Skin of body (tissue), 2 donors: Measurements from ENCODE around the gene ZBTB44. TPM values are rescaled to one million over a fixed set of nuclear protein-coding genes. Genes with fewer than 3 reads are reported as not detected.

ENCODE experiments used
- DNase-seq: peaks from one replicate; lab custom pipeline; 2025; lab: John Stamatoyannopoulos, UW
- total RNA-seq: library from RNA; depleted of rRNA; stranded (reverse); fragments of >200 nt; gene quantifications from one replicate; pipeline ENCODE4 v1.2.3, GENCODE V29; 2014

Gene ZBTB44
- total RNA-seq, 1 donor from 2014 or later = 49.4 TPM

DNA sequence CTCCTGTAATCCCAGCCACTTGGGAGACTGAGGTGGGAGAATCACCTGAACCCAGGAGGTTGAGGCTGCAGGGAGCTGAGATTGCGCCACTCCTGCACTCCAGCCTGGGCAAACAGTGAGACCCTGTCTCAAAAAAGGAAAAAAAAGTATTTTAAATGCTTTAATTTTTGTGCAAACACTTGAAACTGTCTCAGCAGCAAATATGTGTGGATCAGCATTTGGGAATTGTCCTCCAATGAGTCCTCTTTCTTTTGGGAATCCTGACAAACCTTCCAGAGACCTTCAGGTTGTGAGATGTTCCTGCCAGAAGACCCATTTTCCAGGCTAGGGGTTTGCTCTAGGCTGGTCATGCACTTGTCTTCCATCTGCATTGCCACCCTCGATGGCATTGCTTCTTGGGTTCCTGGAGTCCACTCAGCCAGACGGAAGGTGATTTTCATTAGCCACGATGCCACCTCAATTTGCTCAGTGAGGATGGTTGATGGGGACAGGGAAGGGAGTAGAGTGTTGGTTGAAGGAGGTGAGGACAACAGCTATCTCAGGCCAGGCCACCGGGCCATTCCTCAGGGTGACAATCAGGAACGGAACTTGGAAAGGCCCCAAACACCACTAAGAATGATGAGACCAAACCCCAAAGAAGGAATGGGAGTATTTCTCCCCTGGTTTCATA, 99.7 kb downstream of the ZBTB44 start:
- DNase-seq = no peak

DNA sequence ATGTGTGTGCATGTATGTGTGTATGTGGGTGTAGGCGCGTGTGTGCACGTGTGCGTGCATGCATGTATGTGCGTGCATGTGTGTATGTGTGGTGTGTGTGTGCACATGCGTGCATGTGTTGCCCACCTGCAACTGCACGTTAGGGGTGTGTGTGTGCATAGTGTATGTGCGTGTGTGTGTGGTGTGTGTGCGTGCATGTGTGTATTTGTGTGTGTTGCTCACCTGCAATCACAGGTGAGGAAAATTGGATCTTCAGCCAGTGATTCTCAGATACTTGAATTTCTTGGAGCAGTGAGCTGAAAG, 100.8 kb downstream of the ZBTB44 start:
- no peak for DNase-seq

DNA sequence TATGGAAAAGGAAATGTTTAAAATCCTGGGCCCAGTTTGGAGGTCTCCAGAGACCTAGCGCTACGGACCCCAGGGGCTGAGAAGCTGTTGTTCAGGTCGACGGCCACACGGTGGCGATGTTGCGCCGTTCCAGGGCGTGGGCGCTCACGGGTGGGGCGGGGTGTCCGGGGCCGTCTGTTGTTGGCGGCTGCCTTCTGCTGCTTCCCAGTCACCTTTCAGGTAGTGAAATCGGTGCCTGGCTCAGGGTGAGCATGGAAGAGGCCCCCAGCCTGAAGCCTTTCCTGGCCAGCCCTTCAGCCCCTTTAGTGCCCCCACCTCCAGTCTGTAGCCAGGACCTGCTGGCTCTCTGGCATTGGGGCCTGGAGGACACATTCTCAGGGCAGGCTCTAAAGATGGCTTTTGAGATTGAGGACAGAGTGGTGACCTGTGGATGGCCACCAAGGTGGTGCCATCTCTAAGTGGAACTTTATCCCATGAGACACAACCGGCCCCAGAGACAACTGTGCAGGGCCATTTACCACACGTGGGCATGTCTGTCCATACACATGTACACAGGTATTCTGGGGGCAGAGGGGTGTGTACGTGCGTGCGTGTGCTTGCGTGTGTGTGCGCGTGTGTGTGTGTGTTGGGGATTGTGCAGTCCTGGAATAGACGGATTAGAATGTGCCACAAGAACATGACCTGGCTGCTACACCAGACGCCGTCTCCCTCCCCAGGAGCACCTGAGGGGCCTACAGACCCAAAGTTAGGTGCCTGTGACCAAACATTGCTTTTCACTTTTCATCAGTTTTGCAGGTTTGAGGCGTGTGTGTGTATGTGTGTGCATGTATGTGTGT, 101.4 kb downstream of the ZBTB44 start:
- no peak for DNase-seq

DNA sequence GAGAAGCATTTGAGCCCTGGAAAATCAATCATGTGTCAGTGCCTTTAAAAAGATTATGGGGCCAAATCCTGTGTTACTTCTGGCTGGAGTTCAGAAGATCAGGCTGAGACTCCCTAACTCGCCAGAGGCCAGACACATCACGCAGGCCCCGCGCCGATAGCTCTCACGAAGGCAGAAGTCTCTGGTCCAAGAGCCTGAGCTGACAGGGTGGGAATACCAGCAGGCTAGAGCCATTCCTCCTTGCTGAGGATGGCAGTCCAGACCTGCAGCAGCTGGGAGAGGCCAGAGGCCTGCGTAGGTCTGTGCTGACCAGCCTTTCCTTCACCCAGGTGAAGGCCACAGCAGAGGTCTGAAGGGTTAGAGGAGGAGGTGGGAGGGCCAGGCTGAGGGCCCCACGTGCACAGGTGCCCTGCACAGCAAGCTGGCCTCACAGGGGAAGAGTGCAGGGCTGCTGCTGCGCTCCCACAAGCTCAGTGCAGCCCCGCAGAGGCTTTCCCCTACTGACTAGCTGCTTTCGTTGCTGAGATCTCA, 102.2 kb downstream of the ZBTB44 start:
- no peak for DNase-seq

DNA sequence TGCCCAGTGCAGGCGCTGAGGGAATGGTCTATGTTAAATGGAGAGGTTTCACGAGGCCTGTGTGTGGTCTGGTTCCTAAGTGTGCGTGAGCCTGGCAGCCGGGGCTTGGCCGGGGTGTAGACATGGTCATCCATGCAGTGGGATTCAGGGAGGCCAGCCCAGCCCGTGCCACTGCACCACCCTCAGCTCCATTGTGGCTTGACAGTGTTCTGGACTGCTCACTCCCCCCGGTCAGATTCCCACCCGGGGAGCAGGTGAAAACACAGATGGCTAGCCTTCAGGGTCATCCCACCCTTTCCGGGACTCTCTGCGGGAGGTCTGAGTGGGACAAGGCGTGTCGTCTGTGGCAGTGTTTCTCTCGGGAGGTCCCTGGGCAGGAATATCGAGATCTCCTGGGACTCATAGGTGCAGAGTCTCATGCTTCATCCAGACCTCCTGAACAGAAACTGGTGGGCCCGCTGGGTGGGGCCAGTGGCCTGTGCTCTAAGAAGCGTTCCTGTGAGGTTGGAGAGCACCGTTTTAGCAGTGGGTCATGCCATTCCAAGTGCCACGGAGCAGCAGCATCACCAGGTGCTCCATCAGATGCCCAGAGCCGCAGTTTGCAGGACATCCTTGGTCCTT, 102.8 kb downstream of the ZBTB44 start:
- DNase-seq = no peak

DNA sequence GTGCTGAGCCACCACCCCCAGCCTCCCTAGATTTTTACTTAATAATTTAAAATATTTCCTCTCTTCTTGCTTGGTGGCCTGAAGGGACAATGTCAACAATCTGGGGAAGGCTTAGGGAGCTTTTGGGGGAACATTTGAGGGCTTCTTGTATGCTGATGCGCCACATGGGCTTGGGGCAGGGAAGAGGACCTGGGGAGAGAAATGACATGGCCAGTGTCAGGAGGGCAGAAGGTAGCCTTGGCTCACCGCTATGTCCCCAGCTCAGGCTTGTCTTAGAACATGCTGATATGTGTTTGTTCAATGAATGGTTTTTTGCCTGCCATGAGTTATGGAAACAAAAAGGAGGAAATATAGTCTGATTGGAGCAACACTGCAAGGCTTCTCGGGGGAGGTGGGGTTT, 103.6 kb downstream of the ZBTB44 start:
- no peak for DNase-seq

DNA sequence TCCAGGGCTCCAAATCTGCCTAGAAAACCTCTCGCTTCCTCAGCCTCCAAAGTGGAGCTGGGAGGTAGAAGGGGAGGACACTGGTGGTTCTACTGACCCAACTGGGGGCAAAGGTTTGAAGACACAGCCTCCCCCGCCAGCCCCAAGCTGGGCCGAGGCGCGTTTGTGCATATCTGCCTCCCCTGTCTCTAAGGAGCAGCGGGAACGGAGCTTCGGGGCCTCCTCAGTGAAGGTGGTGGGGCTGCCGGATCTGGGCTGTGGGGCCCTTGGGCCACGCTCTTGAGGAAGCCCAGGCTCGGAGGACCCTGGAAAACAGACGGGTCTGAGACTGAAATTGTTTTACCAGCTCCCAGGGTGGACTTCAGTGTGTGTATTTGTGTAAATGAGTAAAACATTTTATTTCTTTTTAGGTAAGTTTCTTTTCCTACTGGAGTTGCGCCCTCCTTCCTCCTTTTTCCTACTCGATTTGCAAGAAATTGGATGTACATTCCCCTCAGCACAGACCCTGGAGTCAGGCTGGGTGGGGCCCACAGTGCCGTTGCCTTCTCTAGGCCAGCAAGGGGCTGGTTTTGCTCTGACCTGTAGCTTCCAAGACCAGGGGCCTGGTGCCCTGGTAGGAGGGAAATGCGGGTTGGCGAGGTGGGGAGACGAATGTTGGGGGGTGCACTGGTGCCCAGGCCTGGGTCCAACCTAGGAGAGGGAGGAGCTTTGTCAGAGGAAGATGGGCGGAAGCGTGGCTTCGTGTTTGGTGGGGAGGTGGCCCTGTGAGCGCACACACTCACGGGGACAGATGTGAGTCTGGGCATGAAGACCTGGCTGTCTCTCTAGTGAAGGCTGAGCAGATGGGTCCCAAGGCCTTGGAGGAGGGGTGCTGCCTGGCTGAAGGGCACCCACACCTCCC, 104.5 kb downstream of the ZBTB44 start:
- DNase-seq = no peak

DNA sequence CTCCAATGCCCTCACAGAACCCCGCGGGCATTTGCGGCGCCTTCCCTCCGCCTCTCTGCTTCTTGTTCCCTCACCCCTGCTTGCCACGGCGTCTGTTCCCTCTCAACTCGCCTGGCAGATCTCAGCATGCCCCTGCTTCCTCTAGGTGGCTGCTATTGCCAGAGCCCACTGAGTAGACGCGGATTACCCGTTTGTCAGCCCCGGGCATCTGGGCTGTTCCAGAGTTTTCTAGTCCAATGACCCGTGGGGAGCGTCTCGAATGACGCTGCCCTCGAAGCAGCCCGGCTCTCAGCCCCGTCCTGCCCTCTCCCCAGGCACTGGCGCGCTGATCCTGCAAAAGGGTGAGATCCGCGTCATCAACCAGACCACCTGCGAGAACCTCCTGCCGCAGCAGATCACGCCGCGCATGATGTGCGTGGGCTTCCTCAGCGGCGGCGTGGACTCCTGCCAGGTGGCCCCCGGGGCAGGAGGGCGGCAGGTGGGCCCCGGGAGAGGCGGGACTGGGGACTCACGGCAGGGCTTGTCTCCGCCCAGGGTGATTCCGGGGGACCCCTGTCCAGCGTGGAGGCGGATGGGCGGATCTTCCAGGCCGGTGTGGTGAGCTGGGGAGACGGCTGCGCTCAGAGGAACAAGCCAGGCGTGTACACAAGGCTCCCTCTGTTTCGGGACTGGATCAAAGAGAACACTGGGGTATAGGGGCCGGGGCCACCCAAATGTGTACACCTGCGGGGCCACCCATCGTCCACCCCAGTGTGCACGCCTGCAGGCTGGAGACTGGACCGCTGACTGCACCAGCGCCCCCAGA, 105.4 kb downstream of the ZBTB44 start:
- no peak for DNase-seq

DNA sequence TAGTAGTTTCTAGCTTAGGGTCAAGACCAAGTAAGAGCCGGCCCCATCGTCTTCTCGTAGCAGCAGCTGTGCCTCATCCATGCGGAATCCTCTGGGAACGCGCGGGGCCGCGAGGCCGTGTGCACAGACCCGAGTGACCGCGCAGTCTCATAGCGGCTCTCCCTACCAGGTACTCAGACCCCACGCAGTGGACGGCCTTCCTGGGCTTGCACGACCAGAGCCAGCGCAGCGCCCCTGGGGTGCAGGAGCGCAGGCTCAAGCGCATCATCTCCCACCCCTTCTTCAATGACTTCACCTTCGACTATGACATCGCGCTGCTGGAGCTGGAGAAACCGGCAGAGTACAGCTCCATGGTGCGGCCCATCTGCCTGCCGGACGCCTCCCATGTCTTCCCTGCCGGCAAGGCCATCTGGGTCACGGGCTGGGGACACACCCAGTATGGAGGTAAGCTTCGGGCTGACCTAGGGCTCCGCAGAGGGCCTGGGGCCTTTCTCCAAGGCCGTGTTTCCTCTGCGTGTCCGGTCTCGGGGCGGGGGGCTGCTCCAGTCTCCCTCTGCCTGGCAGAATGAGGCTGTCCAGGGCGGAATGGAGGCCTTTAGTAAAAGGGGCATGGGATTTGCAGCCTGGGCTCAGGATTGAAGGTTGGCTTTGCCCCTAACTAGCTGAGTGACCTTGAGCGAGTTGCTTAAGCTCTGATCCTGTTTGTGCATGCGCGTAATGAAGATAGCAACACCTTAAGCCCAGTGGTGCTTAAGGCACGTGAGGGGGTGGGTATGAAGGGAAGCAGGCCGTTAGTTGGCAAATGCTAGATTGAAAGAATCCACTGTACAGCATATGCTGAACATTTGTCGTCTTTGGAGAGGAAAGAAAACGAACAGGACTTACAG, 106.2 kb downstream of the ZBTB44 start:
- no peak for DNase-seq

DNA sequence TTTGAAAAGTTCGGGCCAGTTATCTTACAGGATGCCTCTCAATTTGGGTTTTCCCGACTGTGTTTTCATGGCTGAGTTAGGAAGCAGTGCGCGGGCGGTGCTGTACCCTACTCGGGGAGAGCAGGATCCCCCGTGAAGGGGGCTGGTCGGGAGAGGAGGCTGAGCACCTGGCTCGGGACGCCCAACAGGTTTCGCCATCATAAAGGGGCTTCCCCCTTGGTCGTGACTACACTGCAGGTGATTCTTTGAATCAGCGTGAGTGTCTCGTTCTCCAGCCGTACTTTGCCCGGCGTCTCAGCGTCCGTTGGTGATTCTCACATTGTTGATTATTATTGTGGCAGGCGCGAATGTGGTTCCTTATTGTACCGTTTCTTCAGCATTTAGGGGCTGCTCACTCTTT, 108.6 kb downstream of the ZBTB44 start:
- DNase-seq = no peak

DNA sequence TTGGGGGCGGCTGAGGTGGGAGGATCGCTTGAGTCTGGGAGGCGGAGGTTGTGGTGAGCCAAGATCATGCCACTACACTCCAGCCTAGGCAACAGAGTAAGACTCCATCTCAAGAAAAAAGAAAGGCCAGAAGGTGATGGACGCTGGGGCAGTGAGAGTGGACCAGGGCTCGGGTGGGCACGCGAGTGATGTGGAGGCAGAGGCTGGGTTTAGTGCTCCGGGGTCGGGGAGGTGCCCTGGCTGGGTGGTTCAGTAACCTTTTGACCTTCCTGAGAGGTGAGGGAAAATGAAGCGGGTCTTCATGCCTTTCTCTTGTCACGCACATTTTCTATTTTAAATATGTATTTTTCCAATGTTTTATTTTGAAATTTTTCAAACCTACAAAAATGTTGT, 110.0 kb downstream of the ZBTB44 start:
- DNase-seq = no peak

DNA sequence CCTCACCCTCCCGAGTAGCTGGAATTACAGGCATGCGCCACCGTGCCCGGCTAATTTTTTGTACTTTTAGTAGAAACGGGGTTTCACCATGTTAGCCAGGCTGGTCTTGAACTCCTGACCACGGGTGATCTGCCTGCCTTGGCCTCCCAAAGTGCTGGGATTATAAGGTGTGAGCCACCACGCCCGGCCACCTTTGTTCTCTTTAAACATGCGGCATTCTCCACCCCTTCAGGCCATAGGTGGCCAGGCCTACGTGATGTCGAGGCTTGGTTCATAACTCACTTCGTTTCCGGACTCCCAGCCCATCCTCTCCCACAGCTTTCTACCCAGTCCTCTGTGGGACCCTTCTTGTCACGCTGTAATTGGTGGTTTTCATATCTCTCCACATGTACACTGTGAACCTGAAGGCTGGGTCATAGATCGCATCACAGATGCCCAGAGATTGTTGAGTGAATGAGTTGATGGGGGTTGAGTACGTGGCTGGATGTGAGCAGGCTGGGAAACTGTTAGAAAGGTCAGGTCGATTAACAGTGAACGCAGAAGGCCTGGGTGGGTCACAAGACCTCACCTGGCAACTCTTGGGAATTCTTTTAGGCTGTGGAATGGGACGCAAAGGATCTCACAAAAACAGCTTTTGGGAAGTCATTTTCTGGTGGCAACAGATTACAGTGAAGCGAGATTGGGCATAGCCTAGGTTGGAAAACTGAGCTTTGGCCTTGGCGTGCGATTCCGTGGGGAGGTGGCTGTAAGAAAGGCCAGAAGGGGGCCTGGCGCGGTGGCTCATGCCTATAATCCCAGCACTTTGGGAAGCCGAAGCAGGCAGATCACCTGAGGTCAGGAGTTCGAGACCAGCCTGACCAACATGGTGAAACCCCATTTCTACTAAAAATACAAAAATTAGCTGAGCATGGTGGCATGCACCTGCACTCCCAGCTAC, 110.7 kb downstream of the ZBTB44 start:
- no peak for DNase-seq

DNA sequence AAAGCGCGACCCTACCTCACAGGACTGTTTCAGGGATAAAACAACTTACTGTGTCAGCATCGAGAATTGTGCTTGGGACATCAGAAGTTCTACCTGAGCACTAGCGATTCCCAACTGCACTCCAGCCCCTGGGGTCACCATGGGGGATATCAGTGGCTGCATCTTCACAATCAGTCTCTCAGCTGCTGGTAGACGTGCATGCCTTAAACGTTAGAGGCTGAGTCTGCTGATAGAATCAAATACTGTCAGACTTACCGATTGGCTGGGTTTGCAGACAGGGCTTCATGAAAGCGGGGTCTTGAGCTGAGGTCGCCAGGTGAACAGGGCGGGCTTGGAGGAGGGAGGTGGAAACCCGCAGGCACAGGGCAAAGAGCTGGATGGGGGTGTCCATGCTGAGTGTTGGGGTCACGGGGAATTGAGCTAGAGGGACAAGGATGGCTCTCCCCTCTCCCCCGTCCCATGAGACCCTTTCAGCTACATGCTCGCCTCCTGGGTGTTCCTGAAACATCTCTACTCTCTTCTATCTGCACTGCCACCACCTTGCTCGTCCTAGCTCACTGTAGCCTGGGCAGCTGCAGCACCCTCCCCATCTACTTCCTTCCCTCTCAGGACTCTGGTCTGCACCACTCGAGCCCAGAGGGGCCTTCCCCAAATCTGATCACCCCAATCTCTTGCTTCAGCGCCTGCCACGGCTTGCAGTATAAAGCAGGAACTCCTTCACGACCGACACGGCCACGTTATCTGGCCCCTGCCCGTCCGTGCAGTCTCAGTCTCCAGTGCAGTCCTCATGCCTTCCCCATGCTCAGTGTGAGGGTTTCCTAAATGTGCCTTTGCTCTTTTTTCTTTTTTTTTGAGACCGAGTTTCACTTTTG, 111.7 kb downstream of the ZBTB44 start:
- DNase-seq = no peak

DNA sequence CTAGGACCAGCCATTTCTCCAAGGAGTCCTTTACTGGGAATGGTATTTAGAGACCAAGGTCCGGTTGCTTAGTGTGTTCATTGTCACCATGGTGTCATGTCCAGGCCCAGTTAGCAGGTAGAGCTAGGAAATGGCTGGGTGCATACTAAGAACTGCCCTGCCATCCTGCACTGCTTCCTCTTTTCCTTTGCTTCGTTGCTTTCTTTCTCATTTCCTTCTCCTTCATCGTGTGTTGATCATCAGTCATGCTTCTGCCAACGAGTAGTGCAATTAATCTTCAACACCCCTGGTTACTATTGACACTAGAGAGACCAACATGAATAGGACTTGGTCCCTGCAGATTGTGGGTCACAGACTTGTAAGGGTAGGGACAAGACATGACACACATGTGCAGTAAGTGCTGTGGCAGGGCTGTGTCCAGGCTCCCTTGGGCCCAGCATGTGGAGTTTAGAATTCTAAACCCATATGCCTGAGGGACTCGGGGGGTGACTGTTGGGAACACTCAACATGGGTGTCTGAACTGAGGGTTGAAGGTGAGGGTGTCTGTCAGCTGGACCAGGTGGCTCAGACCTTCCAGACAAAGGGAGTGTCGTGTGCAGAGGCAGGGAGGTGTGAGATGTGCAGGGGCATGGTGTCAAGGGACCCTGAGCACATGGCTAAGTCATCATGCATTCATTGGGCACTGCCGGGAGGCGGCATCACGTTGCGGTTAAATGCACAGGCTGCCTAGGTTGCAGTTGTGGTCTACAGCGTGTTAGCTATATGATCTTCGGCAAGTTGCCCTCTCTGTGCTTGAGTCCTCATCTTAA, 112.5 kb downstream of the ZBTB44 start:
- no peak for DNase-seq

DNA sequence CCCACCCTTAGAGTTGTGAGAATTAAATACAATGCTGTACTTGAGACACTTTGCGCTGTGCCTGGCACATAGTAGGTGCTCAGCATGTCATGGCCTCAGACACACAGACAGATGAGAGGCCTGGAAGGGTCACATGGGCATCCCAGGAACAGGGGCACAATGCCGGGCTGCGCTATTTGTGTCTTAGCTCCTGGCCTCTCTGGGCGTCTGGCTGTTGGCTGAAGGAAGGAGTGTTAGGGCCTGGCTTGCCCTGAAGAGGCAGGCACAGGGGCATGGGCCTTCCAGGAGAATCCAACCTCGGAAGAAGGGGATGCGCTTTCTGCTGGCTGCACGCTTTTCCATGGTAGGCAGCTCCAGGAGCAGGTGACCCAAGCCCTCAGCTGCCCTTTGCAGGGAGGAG, 113.7 kb downstream of the ZBTB44 start:
- no peak for DNase-seq

DNA sequence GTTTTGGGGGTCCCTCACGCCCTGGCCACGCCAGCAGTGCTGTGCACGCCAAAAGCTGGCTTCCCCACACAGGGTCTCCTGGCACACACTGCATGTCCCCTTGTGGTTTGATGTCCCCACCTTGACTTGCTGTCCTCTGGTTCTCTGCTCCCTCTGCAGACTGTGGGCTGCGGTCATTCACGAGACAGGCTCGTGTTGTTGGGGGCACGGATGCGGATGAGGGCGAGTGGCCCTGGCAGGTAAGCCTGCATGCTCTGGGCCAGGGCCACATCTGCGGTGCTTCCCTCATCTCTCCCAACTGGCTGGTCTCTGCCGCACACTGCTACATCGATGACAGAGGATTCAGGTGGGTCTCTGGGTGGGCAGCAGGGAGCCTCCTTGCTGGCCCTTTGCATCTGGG, 114.9 kb downstream of the ZBTB44 start:
- no peak for DNase-seq

DNA sequence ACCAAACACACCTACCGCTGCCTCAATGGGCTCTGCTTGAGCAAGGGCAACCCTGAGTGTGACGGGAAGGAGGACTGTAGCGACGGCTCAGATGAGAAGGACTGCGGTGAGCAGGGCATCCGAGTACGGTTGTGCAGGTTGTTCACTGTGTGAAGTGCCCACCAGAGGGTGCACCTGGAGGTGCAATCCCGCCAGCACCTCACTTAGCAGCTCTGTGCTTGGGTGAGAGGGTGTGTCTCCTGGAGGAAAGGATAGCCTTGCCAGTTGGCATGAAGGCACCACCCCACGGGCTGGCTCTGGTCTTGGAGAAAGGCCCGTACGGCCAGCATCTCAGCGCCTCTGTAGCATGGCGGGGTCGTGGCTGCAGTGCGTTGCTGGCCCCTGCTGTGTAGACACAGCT, 115.8 kb downstream of the ZBTB44 start:
- no peak for DNase-seq
